MM.1S (cell line): ENCODE data around the gene DMPK.

Source experiments
- EZH2 ChIP-seq: fragments of 300-600 bp; sonication (generic); optimal IDR thresholded peaks from 2 replicates; pipeline ENCODE3; 2017; ENCODE audit warnings: low read depth, mild to moderate bottlenecking, antibody characterized with exemption, low read length, mixed read lengths
- TF ChIP-seq, protein P1 (sequence below): fragments of 300-600 bp; sonication (generic); IDR thresholded peaks from 2 replicates; pipeline ENCODE4 v1.5.1; 2016; ENCODE audit warnings: antibody characterized with exemption, low read length, mixed read lengths

DNA sequence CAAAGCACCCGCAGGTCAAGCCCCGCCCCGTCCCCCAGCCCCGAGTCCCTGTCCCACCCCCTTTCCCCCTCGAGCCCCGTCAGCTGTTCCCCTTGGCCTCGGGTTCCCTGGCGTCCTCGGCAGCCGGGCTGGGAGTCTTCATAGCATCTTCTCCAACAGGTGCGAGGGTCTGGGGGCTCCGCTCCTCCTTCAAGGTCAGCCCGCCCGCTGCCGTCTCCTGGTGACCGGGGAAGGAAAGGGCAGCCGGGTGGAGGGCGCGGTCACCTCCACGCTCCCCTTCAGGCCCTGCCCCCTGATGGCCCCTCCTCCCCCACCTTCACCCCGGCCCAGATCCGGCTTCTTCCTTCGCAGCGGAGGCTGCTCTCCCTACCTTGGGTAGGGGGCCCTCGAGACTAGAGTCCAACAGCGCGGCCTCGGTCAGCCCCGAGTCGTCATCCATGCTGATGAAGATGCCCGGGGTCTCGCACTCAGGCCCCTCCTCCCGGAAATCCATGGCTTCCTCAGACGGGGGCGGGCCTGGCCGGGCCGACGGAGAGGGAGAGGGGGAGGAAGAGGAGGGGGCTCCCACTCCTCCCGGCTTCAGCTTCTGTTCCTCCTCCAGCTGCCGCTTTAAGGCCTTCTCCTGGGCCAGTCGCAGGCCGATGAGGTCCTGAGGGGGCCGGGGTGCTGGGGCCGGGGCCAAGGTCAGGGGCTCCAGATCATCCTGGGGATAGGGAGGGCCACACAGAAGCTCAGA lies 33.4 kb upstream of the DMPK start:
- no peak for TF ChIP-seq EZH2
- TF ChIP-seq, protein P1, sequence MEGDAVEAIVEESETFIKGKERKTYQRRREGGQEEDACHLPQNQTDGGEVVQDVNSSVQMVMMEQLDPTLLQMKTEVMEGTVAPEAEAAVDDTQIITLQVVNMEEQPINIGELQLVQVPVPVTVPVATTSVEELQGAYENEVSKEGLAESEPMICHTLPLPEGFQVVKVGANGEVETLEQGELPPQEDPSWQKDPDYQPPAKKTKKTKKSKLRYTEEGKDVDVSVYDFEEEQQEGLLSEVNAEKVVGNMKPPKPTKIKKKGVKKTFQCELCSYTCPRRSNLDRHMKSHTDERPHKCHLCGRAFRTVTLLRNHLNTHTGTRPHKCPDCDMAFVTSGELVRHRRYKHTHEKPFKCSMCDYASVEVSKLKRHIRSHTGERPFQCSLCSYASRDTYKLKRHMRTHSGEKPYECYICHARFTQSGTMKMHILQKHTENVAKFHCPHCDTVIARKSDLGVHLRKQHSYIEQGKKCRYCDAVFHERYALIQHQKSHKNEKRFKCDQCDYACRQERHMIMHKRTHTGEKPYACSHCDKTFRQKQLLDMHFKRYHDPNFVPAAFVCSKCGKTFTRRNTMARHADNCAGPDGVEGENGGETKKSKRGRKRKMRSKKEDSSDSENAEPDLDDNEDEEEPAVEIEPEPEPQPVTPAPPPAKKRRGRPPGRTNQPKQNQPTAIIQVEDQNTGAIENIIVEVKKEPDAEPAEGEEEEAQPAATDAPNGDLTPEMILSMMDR = no peak
